Activated CD8-positive, alpha-beta memory T cell treated with anti-CD3 and anti-CD28 coated beads for 36 hours (primary cell): Measurements from ENCODE around the gene CERS6. TPM values are rescaled to one million over a fixed set of nuclear protein-coding genes. Genes with fewer than 3 reads are reported as not detected.
"Not testable (repeated sequence)": the region's sequence is repeated elsewhere in the genome, so short reads cannot be mapped to it uniquely, and the experiment has no call there.

ENCODE experiments used
- CTCF ChIA-PET: fragments of 350-600 bp; sonication (Branson Sonifier 250); formaldehyde crosslinking; loops from one replicate; lab custom pipeline; 2021; ENCODE audit warnings: antibody characterized with exemption; lab: Charles Lee
- POLR2A ChIA-PET: fragments of 350-600 bp; sonication (Branson Sonifier 250); formaldehyde crosslinking; loops from one replicate; lab custom pipeline; 2021; ENCODE audit warnings: antibody characterized with exemption; lab: Charles Lee
- total RNA-seq, 2 experiments: library from RNA; stranded (reverse); gene quantifications; one replicate each; pipeline ENCODE4 v1.2.3, GENCODE V29; 2021

CERS6 gene
- total RNA-seq, 2 experiments from 2014 or later = 9.4 to 9.5 TPM

DNA sequence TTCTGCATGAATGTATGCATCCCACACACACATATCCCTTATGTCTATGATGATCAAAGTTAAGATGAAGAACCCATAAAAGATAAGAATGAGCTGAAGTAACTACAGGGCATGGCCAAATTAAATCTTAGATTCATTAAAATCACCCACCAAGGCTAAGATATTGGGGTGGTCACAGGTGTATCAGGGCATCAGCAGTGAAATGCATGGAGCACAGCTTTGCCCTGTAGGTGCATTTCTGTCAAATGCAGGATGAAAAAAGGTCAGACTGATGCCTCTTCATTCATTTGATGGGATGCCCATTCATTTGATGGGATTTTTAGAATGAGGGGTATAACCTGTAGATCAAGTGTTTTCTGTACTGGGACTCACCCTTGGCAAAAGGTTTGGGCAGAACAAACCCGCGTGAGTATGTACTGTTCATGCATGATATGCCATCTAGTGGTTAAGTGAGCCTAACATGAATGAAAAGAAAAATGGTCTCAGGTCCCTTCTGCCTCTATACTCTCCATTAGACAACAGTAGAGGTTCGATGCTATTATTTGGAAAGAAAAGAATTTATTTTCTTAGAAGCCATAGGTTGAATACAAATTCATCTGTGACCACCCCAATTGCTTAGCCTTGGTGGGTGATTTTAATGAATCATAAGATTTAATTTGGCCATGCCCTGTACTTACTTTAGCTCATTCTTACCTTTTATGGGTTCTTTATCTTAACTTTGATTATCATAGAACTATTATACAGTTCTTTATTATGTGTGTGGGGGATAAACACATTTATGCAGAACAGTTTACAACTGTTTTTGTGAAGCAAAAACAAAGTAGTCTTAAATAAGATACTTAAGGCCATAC is 303.1 kb downstream of the CERS6 start:
- ChIA-PET CTCF (interaction anchor here (0.8 kb wide), 1 partner anchor 81 kb away, joined by 3 read pairs; no protein-coding TSS in a partner anchor), POLR2A (interaction anchor here (0.6 kb wide), 1 partner anchor 433 kb away, joined by 3 read pairs; no protein-coding TSS in a partner anchor)

- POLR2A ChIA-PET = no interaction called here
- CTCF ChIA-PET = no interaction called here
Observed at GRCh38 chr2:168765401-168765800, 309.3 kb downstream of the CERS6 start.

DNA sequence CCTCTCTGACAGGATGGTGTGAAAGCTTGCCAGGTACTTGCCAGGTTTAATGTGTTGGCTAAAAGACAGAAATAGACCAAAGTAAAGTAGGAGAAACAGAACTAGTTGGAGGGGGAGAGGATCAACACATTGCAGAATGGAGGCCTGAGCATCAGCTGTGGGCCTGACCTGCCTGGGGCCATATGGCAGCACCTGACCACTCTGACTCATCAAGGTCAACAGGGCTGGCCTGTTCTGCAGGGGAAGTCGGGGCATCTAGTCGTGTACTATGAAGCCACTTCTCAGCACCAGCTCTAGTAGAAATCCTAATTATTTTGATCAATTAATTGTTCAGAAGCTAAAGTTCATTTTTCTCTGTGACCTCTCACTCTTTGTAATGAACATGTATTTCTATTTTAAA is 310.5 kb downstream of the CERS6 start:
- CTCF ChIA-PET = no interaction called here
- POLR2A ChIA-PET = no interaction called here

DNA sequence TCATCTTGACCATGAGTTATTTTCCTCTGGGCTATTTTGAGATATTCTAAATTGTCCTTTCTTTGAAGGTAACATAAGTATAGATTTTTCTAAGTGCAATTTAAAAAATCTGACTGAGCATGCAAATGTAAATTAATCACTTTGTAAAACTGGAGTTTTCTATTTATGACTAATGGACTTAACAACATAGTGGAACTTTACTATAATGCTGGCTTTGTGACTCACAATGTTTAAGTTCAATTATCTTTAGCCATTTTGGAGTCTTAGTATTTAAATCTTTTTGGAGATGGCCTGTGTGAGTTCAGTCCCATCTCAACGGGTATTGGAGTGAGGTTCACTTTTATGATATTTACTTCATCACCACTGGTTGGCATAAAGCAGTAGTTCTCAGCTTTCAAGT is 311.2 kb downstream of the CERS6 start:
- ChIA-PET CTCF (no interaction called here), POLR2A (no interaction called here)

GRCh38 chr2:168768357-168768756 is 312.3 kb downstream of the CERS6 start:
- CTCF ChIA-PET, POLR2A ChIA-PET: not testable (repeated sequence)

DNA sequence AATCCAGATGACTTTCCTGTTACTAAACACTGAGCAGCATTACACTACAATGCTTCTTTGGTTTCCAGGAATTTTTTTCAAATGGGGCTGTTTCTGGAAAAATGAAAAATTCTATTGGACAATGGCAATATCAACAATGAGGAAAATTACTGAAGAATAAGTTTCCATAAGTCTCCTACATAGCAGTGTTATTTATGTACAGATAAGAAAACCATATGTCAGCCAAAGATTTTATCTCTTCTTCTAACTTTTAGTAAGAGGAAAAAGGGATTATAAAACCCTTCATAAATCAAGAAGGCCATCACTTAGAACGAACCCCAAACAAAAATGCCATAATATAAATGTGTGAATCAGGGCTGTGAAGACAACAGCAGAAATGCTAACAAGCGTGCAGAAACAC is 314.7 kb downstream of the CERS6 start:
- POLR2A ChIA-PET = no interaction called here
- CTCF ChIA-PET = no interaction called here

- CTCF ChIA-PET = no interaction called here
Observed at GRCh38 chr2:168772704-168773103, 316.6 kb downstream of the CERS6 start.

DNA sequence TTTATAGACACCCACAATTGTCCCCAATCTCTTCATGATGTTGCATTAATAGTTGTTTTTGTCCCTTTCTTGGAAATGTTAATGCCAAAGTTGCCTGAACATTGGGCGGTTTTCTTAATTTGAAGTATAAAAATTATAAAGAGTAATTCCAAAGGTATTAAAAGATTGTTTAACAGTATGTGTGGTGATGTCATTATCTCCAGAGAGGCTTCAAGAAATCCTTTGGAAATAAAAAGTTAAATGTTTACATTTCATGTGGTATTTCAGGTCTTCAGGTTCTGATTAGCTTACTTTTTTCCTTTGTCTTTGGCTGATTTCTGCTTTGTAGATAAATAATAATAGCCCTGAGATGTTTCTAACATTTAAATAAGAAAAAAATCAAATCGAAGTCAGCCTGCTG is 317.1 kb downstream of the CERS6 start:
- CTCF ChIA-PET = no interaction called here
- POLR2A ChIA-PET = no interaction called here

More at GRCh38 chr2:168772704-168773103, 316.6 kb downstream of the CERS6 start:
- POLR2A ChIA-PET = no interaction called here

GRCh38 chr2:168773719-168774521 is 317.8 kb downstream of the CERS6 start:
- POLR2A ChIA-PET = no interaction called here
- CTCF ChIA-PET = interaction anchor here (1.3 kb wide), 1 partner anchor 147 kb away, joined by 5 read pairs; no protein-coding TSS in a partner anchor

DNA sequence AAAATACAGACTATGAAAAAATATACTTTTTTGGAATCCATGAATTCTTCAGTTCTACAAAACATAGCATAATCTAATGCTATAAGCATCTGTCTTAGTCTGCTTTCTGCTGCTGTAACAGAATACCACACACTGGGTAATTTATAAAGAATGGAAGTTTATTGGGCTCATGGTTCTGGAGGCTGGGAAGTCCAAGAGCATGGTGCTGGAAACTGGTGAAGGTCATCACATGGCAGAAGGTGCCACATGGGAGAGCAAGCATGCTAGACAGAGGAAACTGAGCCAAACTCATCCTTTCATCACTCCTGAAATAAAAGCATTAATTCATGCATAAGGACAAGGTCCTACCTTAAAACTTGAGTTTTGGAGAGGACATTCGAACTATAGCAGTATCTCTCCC is 319.8 kb downstream of the CERS6 start:
- CTCF ChIA-PET = no interaction called here
- POLR2A ChIA-PET = no interaction called here

DNA sequence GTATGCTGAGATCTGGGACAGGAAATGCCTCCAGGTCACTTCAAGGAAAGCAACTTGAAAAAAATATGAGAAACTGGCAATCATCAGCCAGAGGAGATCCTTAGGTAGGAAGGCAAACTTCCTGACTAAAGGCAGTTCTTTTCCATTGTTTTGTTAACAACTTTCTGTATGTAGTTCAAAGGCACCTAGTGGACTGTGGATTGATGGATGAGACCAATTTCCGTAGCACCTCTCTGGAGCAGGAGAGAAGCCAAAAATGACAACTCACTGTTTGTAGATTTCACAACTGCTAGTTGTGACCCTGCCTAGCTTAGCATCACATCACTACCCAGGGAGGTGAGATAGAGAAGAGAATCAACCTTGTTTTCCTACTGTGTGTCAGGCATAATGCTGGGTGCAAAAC is 324.6 kb downstream of the CERS6 start:
- ChIA-PET CTCF (no interaction called here), POLR2A (no interaction called here)

- POLR2A ChIA-PET = no interaction called here
Observed at GRCh38 chr2:168781191-168781817, 325.2 kb downstream of the CERS6 start.

DNA sequence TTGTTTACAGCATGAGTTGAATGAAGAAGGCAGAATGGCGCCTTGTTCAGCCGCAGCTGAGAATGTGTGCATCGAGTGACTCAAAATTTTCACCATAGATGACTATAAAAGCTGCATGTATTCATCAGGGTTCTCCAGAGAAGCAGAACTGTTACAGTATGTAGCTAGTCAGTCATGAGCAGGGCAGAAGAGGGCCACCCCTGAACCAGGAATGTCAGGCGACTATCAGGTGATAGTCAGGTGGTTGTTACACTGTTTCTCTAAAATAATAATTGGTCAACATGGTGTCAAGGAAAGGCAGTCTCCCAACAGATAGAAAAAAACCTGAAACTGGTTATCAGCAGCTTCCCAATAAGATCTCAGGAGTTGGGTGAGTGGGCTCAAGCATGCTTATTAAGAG is 326.2 kb downstream of the CERS6 start:
- CTCF ChIA-PET = no interaction called here
- POLR2A ChIA-PET = no interaction called here

More at GRCh38 chr2:168781191-168781817, 325.2 kb downstream of the CERS6 start:
- CTCF ChIA-PET = no interaction called here

DNA sequence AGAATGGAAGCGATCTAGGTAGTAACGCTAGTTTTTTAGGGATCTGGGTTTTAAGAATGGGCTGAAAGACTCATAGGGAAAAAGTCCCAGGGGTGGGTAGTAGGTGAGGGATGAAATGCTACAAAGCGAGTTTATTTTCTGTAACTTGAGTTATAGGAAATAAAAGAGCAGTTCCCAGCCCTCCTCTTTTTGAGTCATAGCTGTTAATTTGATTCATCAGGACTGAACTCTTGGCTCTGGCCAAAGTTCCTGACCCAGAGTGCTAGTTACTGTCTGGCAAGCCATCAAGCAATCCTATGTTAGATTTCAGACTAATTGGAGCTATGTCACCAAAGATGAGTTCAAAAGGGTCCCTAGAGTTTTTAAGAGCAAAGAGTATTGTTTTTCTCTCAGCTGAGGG is 328.9 kb downstream of the CERS6 start:
- CTCF ChIA-PET = no interaction called here
- POLR2A ChIA-PET = no interaction called here

- POLR2A ChIA-PET = no interaction called here
- CTCF ChIA-PET = no interaction called here
Observed at GRCh38 chr2:168787098-168787781, 331.2 kb downstream of the CERS6 start.

DNA sequence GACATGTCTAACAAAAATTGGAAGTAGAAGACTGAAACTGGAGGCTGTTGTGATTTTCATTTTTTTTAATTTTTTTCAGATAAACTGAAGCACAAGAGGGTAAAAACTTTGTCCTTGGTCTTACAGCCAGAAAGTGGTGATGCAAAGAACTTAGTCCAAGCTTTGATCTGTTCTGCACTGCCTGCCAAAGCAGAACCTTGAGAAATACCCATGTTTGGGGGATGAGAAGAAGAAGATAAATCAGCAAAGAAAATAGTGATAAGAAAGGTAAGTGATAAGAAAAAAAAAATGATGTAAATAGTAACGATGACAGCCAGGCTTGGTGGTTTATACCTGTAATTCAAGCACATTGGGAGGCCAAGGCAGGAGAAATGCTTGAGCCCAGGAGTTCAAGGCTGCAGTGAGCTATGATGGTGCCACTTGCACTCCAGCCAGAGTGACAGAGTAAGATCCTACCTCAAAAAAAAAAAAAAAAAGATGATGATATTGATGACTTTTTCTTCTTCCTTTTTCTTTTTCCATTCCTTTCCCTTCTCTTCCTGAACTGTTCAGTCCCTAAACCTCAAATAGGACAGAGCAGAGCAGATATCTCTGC is 331.8 kb downstream of the CERS6 start:
- POLR2A ChIA-PET = no interaction called here

DNA sequence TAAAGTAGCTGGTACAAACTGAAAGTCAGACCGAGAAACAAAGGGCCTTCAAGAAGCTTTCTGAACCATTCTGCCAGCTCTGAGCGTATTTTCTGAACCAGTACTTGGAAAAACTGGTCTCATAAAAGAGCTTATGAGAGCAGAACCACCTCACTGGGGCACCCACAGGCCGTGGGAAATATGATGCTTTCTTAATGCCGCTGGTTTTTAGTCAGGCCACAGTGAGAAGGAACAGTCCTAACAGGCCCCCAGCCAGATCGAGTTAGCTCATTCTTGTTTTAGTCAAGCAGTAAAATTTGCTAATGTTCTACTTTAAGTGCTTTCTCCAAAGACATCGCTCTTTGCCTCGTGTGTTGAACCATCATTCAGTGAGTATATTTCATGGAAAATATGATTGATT is 333.7 kb downstream of the CERS6 start:
- POLR2A ChIA-PET = no interaction called here
- CTCF ChIA-PET = no interaction called here

More for the DNA sequence above, 331.8 kb downstream of the CERS6 start:
- CTCF ChIA-PET = no interaction called here

- POLR2A ChIA-PET = no interaction called here
- CTCF ChIA-PET = no interaction called here
Observed at GRCh38 chr2:168790226-168790902, 334.3 kb downstream of the CERS6 start.
